ENCODE measurements around the gene PCARE.

The PCARE gene

DNA sequence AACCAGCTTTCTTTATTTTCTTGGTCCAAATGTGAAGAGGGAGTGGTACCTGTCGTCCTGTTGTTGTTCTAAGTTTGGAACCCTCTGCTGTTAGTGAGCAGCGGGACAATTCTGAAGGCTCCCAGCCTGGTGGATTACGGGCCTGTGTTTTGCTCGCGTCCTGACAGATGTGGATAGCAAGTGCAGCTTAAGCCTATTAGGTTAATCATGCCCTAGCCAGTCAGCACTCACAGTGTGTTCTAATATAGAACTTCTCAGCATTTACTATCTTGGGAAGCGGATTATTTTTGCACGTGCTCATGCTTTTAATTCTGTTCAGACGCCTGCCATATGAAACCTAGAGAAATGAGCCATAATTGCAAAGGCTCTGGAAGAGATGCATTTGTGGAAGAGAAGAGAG is at the start of gene PCARE:
PCARE (minus strand) TSS at position 113 of the 400 bp plus-strand sequence. CDS start 262 bp downstream, outside the sequence.
- TF ChIP-seq CTCF (conservative IDR thresholded peaks at IDR 0.05; ENCODE audit: low read length) (no peak), EZH2phosphoT487 (IDR thresholded peaks at IDR 0.05; ENCODE audit: borderline replicate concordance) (no peak)
- H3K4me3 ChIP-seq (ENCODE audit: low read length, poor library complexity, severe bottlenecking) = no peak within 1 kb of the TSS
- no peaks in the 10 kb centered on the region for H3K27me3 ChIP-seq (ENCODE audit: insufficient read depth, low read length, poor library complexity, severe bottlenecking)
- no peaks in the 10 kb centered on the region for H3K9me3 ChIP-seq (ENCODE audit: insufficient read depth, low read depth, low read length)
- no peaks in the 10 kb centered on the region for H3K9me2 ChIP-seq (replicated peaks; ENCODE audit: low read depth, low read length)
- H3F3A ChIP-seq (ENCODE audit: low read depth) = no peaks in the 10 kb centered on the region
- no peak within 1 kb of the TSS for H3K4me2 ChIP-seq (ENCODE audit: low read depth, low read length, poor library complexity, severe bottlenecking)
- no peaks in the 10 kb centered on the region for H4K20me1 ChIP-seq (ENCODE audit: insufficient read depth, low read length, poor library complexity, severe bottlenecking)
- no peaks in the 10 kb centered on the region for H3K4me1 ChIP-seq (ENCODE audit: insufficient read depth, low read length, poor library complexity, severe bottlenecking)
- H3K9ac ChIP-seq (ENCODE audit: low read depth, low read length, poor library complexity, severe bottlenecking) = no peak within 1 kb of the TSS
- H2AFZ ChIP-seq (ENCODE audit: low read length) = no peak within 1 kb of the TSS
- no peaks in the 10 kb centered on the region for H3K79me2 ChIP-seq (ENCODE audit: insufficient read depth, low read length)
- no peaks in the 10 kb centered on the region for H3K36me3 ChIP-seq (ENCODE audit: insufficient read depth, low read length)

GRCh38 chr2:29123617-29124349 is 49.5 kb upstream of the PCARE start:
- H3F3A ChIP-seq (ENCODE audit: low read depth) = no peaks in the 10 kb centered on the region
- TF ChIP-seq EZH2phosphoT487 (IDR thresholded peaks at IDR 0.05; ENCODE audit: borderline replicate concordance) = no peak
- TF ChIP-seq CTCF (conservative IDR thresholded peaks at IDR 0.05; ENCODE audit: low read length) = no peak
- no peak overlapping the region for H2AFZ ChIP-seq (ENCODE audit: low read length)
- no peaks in the 10 kb centered on the region for H3K36me3 ChIP-seq (ENCODE audit: insufficient read depth, low read length)
- no peak overlapping the region for H3K9ac ChIP-seq (ENCODE audit: low read depth, low read length, poor library complexity, severe bottlenecking)
- no peak overlapping the region for H3K4me3 ChIP-seq (ENCODE audit: low read length, poor library complexity, severe bottlenecking)
- H3K9me2 ChIP-seq (replicated peaks; ENCODE audit: low read depth, low read length) = no peaks in the 10 kb centered on the region
- H4K20me1 ChIP-seq (ENCODE audit: insufficient read depth, low read length, poor library complexity, severe bottlenecking) = no peaks in the 10 kb centered on the region
- no peaks in the 10 kb centered on the region for H3K79me2 ChIP-seq (ENCODE audit: insufficient read depth, low read length)
- H3K4me2 ChIP-seq (ENCODE audit: low read depth, low read length, poor library complexity, severe bottlenecking) = no peak overlapping the region
- H3K4me1 ChIP-seq (ENCODE audit: insufficient read depth, low read length, poor library complexity, severe bottlenecking) = peaks cover 7% of the 10 kb centered on the region
- H3K27me3 ChIP-seq (ENCODE audit: insufficient read depth, low read length, poor library complexity, severe bottlenecking) = no peaks in the 10 kb centered on the region
- peaks cover 4% of the 10 kb centered on the region; the same call in 1 of the 2 replicates for H3K9me3 ChIP-seq (ENCODE audit: insufficient read depth, low read depth, low read length)

DNA sequence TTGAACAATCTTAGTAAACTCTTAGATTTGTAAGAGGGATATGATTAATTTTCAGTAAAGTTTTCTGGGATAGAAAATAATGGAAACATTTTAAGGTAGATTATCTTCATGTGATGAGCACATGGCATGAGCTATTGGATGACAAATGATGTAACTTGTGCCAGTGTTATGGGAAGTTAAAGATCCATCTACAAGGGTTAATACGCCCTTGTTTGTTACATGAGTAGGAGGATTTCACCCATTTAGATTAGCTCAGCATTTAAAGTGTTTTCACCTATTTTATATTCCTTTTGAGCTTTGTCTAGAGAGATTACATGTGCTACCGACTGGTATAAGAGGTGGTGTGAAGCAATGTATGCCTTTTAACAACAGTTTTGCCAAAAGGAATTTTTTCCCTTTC is 46.5 kb upstream of the PCARE start:
- peaks cover 4% of the 10 kb centered on the region; the same call in 1 of the 2 replicates for H3K9me3 ChIP-seq (ENCODE audit: insufficient read depth, low read depth, low read length)
- no peak overlapping the region for H3K4me2 ChIP-seq (ENCODE audit: low read depth, low read length, poor library complexity, severe bottlenecking)
- H4K20me1 ChIP-seq (ENCODE audit: insufficient read depth, low read length, poor library complexity, severe bottlenecking) = no peaks in the 10 kb centered on the region
- TF ChIP-seq CTCF (conservative IDR thresholded peaks at IDR 0.05; ENCODE audit: low read length) (no peak), EZH2phosphoT487 (IDR thresholded peaks at IDR 0.05; ENCODE audit: borderline replicate concordance) (no peak)
- H3K9ac ChIP-seq (ENCODE audit: low read depth, low read length, poor library complexity, severe bottlenecking) = no peak overlapping the region
- no peaks in the 10 kb centered on the region for H3K9me2 ChIP-seq (replicated peaks; ENCODE audit: low read depth, low read length)
- no peak overlapping the region for H3K4me3 ChIP-seq (ENCODE audit: low read length, poor library complexity, severe bottlenecking)
- no peak overlapping the region for H2AFZ ChIP-seq (ENCODE audit: low read length)
- no peaks in the 10 kb centered on the region for H3K79me2 ChIP-seq (ENCODE audit: insufficient read depth, low read length)
- no peaks in the 10 kb centered on the region for H3F3A ChIP-seq (ENCODE audit: low read depth)
- no peaks in the 10 kb centered on the region for H3K27me3 ChIP-seq (ENCODE audit: insufficient read depth, low read length, poor library complexity, severe bottlenecking)
- no peaks in the 10 kb centered on the region for H3K36me3 ChIP-seq (ENCODE audit: insufficient read depth, low read length)
- H3K4me1 ChIP-seq (ENCODE audit: insufficient read depth, low read length, poor library complexity, severe bottlenecking) = peaks cover 19% of the 10 kb centered on the region

Data from Loucy (cell line).